Inflammatory macrophage (primary cell): ENCODE results near the gene ADAM19.

Experiments used
- DNase-seq, 2 donors: peaks; one replicate each; pipeline ENCODE4 v3.0.0-alpha.2; 2020 to 2022

Gene ADAM19

GRCh38 chr5:157596487-157596886, 20.9 kb upstream of the ADAM19 start:
- DNase-seq: peak; percentile 74 to 85

DNA sequence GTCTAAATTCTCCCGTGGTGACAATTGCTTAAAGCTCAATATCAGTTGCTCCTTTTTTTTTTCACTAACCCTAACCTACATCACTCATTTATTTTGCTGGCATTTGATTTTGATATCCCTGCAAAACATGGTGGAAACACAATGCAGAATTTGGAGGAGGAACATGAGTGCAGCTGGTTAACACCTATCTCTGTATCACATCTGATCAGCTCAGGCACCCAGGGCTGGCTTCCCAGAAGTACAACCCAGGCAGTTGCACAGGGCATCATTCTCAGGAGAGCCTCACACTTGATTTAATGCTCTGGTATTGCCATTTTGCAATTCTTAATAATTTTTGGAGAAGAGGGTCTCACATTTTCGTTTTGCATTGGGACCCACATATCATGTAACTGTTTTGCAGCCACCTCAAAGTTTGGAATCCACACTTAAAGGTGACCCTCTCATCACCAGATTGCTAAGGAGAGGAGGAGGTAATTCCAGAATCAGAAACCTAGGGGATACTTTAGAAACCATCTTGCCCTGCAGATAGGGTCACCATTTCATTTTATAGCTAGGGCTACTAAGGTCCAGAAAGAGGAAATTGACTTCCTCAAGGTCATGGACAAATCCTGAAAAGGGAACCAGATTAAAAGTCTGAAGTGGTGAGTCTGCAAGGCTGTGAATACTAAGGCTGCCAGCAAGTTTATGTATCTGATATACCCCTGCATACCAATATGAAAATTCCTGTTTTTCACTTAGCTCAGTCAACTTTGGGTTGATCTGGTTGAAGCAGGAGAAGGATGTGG, 19.3 kb upstream of the ADAM19 start:
- peak; percentile 59 to 69 for DNase-seq

GRCh38 chr5:157594257-157594656, 18.7 kb upstream of the ADAM19 start:
- DNase-seq: no peak

DNA sequence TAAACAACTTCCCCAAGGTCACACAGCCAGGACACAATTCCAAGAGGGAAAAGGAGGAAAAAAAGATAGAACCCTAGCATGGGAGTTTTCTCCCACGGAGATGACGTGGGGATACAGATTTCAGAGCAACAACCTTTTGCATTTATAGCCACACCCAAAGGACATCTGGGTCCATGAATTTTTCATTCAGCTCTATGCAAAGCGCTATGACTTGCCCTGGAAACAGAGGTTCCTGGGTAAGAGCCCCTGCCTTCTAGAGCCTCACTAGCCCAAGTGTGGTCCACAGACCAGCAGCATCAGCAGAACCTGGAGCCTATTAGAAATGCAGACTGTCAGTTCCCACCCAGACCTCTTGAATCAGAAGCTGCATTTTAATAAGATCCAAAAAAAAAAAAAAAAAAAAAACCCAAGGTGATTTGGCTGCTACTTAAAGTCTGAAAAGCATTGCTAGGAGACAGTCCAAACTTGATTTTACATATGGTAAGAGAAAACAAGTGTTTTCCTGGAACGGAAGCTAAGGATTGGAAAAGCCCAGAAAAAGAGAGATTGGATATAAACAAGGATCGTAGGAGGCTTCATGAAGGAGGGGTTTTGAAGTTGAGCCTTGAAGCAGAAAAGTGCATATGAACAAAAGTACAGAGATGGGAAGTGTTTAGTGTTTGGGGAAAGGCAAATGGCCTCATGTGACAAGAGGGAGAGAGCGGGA, 17.6 kb upstream of the ADAM19 start:
- no peak for DNase-seq

DNA sequence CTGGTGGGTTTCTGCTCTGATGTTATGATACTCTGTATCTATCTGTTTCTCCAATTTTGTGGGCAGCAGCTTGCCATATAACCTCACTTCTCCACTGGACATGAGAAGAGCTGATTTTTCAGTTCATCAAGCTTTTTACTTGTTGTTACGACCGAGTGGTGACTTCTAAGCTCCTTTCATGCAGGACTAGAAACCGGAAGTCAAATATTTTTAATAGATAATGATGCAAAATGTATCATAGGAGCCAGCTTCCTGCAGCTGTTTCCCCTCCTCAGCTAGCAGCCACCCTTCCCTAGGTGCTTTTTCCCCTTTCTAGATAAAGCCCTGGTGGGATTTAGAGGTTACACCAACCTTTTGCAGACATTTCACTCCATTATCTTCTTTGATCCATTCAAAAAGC, 17.0 kb upstream of the ADAM19 start:
- DNase-seq: no peak

DNA sequence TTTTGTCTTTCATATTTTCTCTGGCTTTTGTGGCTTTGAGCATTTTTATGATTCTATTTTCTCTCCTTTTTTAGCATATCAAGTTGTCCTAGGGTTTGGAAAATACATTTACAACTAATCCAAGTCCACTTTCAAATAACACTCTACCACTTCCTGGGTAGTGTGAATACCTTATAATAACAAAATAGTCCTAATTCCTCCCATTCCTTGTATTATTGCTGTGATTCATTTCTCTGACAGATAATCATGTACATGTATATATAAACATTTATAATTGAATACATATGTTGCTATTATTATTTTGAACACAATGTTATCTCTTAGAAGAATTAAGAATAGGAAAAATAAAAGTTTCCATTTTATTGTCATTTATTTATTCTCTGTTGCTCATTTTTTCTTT, 14.9 kb upstream of the ADAM19 start:
- no peak for DNase-seq

DNA sequence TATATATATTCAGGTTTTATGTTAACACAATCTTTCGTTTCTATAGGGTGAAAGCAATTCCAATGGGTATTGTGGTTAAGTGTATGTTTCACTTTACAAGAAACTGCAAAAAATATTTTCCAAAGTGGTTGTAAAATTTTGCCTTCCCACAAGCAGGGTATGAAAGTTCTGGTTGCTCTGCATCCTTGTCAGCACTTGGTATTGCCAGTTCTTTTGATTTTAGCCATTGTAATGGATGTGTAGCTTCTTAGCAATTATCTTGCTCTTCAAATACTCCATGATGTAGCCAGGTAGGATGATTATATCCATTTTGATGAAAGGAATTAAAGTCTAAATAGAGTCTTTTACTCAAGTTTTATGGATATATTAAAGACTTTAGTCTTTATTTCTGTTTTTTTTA, 9.1 kb upstream of the ADAM19 start:
- no peak for DNase-seq

GRCh38 chr5:157582731-157583620, 7.4 kb upstream of the ADAM19 start:
- DNase-seq: peak in 1 of 2 donors; percentile 22

GRCh38 chr5:157581901-157582300, 6.3 kb upstream of the ADAM19 start:
- DNase-seq: peak in 1 of 2 donors; percentile 66

DNA sequence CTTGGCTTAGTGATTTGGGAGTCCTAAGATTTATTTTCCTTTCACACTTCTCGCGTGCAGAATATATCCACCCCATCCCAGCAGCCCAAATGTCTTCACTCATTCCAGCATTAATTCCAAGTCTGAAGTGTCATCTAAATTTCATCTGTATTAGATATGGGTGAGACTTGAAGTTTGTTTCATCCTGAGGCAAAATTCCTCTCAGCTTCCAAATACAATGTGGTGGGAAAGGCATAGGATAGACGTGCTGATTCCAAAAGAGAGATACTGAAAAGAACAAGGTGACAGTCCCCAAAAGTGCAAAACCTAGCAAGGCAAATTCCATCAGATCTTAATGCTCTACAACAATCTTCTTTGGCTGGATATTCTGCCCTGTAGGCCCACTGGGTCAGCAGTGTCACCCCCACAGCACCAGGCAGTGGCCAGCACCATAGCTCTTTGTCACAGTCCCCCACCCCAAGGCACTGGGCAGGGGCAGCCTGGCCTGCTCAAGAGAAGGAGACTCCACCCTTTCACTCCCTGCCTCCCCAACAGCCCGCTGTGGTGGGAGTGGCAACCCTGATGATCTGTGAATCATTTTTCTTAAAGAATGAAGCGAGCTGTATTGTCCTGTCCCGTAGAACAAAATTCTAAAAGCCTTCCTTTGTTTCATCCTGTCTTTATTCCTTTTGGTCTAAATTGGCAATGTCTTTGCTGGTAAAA, 2.7 kb upstream of the ADAM19 start:
- no peak for DNase-seq

DNA sequence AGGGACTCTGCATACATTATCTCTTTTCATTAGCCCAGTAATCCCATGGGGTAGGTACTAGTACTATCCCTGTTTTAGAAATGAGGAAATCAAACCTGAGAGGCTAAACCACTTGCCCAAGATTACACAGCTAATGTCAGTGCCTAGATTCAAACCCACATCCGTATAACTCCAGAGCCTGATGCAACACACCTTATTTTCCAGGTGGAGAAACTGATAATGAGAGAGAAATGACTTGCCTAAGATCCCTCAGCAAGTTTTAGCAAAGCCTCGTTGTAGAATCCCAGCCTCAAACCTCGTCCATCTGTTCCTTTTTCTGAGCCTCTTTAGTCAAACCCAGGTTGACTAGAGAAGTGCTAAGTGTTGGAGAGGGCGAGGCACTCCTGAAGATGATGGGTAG, 1.1 kb upstream of the ADAM19 start:
- DNase-seq: no peak

DNA sequence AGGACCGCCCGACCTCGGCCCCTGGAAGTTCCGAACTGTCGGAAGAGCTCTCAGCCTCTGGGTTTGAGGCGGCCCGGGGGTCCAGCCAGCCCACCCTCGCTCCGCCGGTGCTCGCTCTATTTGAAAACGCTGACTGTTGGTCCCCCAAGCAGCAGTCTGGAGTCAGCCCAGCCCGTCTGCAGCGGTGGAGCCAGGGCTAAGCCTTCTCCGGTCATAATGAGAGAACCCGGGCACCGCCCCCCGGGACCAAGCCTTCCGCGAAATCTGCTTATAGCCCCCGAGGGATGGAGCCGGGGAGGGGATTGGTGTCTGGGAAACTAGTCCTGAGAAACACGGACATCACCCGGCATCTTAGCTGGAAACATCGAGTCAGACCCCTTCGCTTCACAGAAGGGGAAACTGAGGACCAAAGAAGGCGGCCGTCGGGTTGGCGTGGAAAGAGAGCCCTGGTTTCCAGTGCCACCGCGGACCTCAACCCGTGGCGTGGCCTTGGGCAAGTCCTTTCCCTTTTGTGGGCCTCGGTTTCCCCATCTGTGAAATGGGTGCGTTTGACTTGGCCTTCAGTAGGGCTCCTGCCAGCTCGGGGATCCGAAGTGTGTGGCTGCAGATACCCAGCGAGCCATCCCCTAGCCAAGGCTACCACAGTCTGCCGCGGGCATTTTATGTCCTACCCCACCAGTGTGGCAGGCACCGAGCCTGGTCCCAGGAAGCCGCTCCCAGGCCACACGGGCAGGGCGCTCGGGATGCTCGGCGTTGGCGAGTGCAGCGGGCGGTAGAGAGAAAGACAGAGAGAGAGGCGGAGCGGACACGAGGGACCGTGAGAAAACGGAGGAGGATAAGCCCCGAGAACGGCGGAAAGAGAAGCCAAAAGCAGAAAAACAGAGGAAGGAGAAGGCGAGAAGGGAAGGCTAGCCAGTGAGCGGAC, 857 bp downstream of the ADAM19 start:
- DNase-seq: no peak

- peak; percentile 36 to 53 for DNase-seq
Observed at GRCh38 chr5:157571357-157571827, 4.2 kb downstream of the ADAM19 start.

DNA sequence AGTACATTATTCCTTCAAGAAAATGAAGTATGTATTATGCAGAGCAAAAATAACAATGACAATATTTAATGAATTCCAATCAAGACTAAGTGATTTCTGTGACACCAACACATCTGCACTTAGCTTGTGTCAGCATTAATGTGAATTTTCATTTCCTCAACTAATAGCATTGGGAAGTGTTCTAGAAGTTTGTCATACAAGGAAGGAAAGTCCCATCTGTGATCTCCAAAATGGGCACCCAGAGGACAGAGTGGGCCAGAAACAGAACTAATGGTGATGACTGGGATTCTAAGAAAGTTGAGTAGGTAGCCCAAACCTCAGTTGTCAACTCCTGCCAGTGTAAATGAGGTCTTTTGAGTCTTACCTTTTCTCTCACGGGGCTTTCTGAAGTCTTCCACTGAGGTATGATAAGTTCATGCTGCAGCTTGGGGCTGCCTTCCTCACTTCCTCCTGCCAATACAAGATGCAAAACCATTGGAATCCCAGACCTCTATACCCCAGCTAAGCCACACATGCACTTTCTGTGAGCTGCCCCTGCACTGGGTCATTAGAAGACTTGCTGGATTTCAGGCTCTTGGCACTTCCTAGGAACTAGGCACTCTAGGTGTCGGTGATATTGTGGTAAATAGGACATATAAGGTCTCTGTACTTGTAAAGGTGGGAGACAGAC, 4.9 kb downstream of the ADAM19 start:
- no peak for DNase-seq

DNA sequence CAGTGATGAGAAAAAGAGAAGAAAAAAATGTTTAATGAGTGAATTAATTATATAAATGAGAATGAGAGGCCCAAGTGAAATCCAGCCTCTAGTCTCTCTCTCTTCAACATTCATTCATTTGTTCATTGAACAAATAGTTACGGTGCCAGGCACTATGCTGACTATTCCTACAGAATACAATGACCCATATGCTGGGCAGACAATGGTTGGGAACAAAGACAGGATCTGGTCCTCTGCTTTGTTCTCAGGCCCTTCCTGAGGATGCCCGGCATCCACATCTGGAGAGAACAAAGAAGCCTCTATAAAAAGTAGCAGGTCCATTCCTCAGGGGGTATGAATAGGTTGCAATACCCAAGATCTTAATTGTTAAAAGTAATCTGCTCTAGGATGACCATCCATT, 6.9 kb downstream of the ADAM19 start:
- DNase-seq: no peak

DNA sequence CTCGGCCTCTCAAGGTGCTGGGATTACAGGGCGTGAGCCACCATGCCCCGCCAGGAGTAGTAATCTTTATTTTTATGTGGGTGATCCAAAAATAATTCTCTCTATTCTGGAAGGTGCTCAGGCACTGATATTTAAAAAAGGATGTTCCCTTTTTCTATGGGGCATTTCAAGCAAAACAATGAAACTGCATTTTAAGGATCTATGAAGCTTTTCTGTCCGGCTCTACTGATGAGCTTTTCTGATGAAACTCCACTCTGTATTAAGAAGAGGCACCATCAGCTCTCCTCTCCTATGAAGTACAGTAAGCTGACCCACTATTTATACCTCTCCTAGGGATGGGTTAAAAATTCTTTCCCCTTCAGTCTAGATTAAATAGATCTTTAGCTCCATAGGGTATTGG, 7.4 kb downstream of the ADAM19 start:
- no peak for DNase-seq

GRCh38 chr5:157566902-157567489, 8.6 kb downstream of the ADAM19 start:
- peak; percentile 94 to 98 for DNase-seq

DNA sequence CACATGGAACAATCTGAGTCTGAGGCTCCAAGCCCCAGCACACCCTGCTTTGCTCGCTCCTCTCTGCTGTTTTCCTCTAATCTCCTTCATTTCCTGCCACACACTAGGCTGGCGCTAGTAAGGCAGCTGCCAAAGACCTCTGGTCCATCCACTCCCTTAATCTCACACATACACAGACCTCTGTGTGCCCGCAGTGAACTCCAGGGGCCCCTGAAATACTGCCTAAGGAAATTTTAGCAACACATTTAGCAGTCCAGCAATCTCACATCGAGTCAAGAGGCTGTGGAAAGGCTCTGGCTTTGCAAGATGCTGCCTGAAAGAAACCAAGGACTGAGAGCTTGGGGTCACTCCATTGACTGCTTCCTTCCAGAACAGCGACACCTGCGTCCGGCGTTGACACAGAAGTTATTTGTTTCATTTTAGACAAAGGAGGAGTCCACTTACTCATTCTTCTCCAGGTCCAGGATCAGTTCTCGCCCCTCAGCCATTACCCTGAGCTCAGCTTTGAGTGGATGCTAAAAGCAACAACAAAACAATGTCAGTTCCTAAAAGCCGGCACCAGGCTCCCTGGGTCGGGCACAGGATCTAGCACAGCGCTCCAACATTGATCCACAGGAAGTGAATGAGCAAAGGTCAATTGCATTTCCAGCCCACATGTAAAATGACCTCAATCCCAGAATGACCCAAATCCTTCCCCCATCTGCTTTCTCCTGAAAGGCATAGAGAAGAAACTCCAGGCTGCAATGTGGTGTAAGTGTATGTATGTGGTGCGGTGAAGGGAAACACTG, 11.5 kb downstream of the ADAM19 start:
- peak in 1 of 2 donors; percentile 11 for DNase-seq

DNA sequence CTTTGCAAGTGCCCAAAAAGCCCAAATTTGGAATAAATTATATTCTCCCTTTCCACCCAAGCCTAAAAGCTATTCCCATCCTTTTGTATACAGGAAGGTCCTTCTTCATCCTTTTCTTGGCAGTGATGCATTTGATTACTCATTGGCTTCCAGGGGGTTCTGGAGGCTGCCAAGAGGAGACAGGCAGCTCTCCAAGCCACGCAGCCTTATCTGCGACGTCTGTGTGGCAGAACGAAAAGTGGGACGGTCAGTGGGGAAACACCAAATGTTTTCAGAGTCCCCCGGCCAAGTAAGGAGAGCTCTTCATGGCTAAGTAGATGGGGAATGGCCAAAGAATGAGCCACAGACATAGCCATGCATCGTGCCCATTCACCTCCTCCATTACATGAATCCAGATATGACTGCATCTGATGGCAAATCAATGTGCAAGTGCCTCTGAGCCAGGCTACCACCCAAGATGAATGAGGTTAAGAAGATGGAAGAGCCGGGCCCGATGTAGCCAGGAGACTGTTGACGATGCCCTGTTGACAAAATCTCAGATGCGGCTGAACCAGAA, 12.1 kb downstream of the ADAM19 start:
- no peak for DNase-seq
